NCI-H526 treated with DMSO at 0.1 percent for 48 hours (cell line): ENCODE measurements around the gene EIF2S2.
A peak's percentile ranks its signal among the peaks of the same experiment; 100 is the strongest.

Experiments used
- DNase-seq: peaks from one replicate; lab custom pipeline; 2025; lab: John Stamatoyannopoulos, UW

Gene EIF2S2

GRCh38 chr20:34120213-34120612 lies 8.2 kb upstream of the EIF2S2 start:
- DNase-seq = no peak

- DNase-seq = no peak
Measured at GRCh38 chr20:34115232-34115631, 3.2 kb upstream of the EIF2S2 start.

GRCh38 chr20:34114809-34115208 lies 2.8 kb upstream of the EIF2S2 start:
- DNase-seq = no peak

- DNase-seq = peak; percentile 36
Measured at GRCh38 chr20:34112600-34113101, 608 bp upstream of the EIF2S2 start.

- no peak for DNase-seq
Measured at GRCh38 chr20:34110745-34111641, 1.1 kb downstream of the EIF2S2 start.

- DNase-seq = no peak
Measured at GRCh38 chr20:34110025-34110744, 1.9 kb downstream of the EIF2S2 start.

- no peak for DNase-seq
Measured at GRCh38 chr20:34109442-34109841, 2.6 kb downstream of the EIF2S2 start.

- DNase-seq = no peak
Measured at GRCh38 chr20:34108616-34109174, 3.3 kb downstream of the EIF2S2 start.

- DNase-seq = no peak
Measured at GRCh38 chr20:34105978-34106675, 5.9 kb downstream of the EIF2S2 start.

GRCh38 chr20:34104059-34104458 lies 8.0 kb downstream of the EIF2S2 start:
- no peak for DNase-seq

- DNase-seq = no peak
Measured at GRCh38 chr20:34102342-34102741, 9.7 kb downstream of the EIF2S2 start.

- no peak for DNase-seq
Measured at GRCh38 chr20:34100576-34100975, 11.5 kb downstream of the EIF2S2 start.

- DNase-seq = no peak
Measured at GRCh38 chr20:34099675-34100074, 12.4 kb downstream of the EIF2S2 start.

- DNase-seq = no peak
Measured at GRCh38 chr20:34098570-34098969, 13.5 kb downstream of the EIF2S2 start.

- DNase-seq = no peak
Measured at GRCh38 chr20:34096699-34097444, 15.2 kb downstream of the EIF2S2 start.

GRCh38 chr20:34095825-34096224 lies 16.2 kb downstream of the EIF2S2 start:
- DNase-seq = no peak

GRCh38 chr20:34093895-34094294 lies 18.1 kb downstream of the EIF2S2 start:
- DNase-seq = no peak

- no peak for DNase-seq
Measured at GRCh38 chr20:34091637-34092200, 20.3 kb downstream of the EIF2S2 start.

GRCh38 chr20:34090645-34091044 lies 21.4 kb downstream of the EIF2S2 start:
- no peak for DNase-seq

- no peak for DNase-seq
Measured at GRCh38 chr20:34089655-34090345, 22.2 kb downstream of the EIF2S2 start.

GRCh38 chr20:34089175-34089479 lies 22.9 kb downstream of the EIF2S2 start:
- no peak for DNase-seq
